ENCODE measurements around the gene ATP1B3. TPM values are rescaled to one million over a fixed set of nuclear protein-coding genes. Genes with fewer than 3 reads are reported as not detected.
A peak's percentile ranks its signal among the peaks of the same experiment; 100 is the strongest.
"Not testable (repeated sequence)": the region's sequence is repeated elsewhere in the genome, so short reads cannot be mapped to it uniquely, and the experiment has no call there.

The ATP1B3 gene
- polyA plus RNA-seq, 4 donors: 174 to 406 (median 258) TPM

DNA sequence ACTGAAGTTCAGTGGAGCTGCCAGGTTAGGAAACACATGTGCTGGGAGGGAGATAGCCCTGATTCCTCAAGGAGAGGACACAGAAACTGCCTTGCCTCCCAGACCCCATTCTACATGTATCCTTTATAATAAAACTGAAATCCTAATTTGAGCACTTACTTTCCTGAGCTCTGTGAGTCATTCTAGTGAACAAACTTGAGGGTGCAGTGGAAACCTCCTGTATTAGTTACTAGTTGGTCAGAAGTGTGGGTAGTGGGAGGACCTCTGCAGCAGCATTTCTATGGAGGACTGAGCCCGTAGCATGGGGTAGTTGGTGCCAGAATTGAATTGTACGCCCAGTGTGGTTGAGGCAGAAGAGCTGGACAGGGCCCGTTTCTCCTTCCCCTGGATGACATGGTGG, 23.9 kb downstream of the ATP1B3 start:
- Histone ChIP-seq H3K4me3 (ENCODE audit: low read depth in 1 of 3, low read length in 3 of 3) (no peak overlapping the region), H3K27me3 (ENCODE audit: control insufficient read depth in 3 of 3, insufficient read depth in 3 of 3, low read length in 3 of 3) (no peaks in the 10 kb centered on the region), H3K9me3 (ENCODE audit: control insufficient read depth in 2 of 2, insufficient read depth in 1 of 2, low read depth in 1 of 2, low read length in 1 of 2) (peaks cover 0 to 11% of the 10 kb centered on the region in 2 donors), H3K4me1 (ENCODE audit: control insufficient read depth in 3 of 3, insufficient read depth in 2 of 3, low read depth in 1 of 3, low read length in 2 of 3) (no peaks in the 10 kb centered on the region), H3K36me3 (ENCODE audit: control insufficient read depth in 3 of 3, insufficient read depth in 2 of 3, low read depth in 1 of 3, low read length in 3 of 3) (peaks cover 3 to 23% (median 5%) of the 10 kb centered on the region in 3 donors), H3K27ac (ENCODE audit: low read depth in 1 of 3, low read length in 2 of 3) (no peak overlapping the region)
- 93 to 100% (median 96%) methylated on average over 3 of the region's 3 CpGs for WGBS, 3 donors
- no peak for DNase-seq
- FAIRE-seq: no peak

DNA sequence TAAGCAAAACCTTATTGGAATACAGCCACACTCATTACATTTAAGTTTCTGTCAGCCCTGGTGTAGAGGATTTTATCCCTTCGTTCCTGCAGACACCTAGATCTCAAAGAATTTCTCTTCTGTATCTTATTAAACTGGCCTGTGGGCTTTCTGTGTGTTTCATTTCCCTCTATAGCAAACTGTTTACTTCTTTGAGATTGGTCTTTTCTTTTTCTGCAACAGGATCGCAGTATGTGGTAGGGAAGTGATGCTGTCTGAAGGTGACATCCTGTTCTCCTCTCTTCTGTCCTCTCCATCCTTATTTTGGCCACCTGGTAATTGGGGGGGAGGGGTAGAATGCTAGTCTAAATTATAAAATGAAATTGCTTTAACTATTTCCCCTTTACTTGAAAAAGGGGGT, 25.5 kb downstream of the ATP1B3 start:
- no peaks in the 10 kb centered on the region for H3K4me1 ChIP-seq (ENCODE audit: control insufficient read depth in 3 of 3, insufficient read depth in 2 of 3, low read depth in 1 of 3, low read length in 2 of 3)
- peaks cover 3 to 23% (median 5%) of the 10 kb centered on the region in 3 donors for H3K36me3 ChIP-seq (ENCODE audit: control insufficient read depth in 3 of 3, insufficient read depth in 2 of 3, low read depth in 1 of 3, low read length in 3 of 3)
- WGBS, 3 donors: 80 to 92% (median 85%) methylated on average over 2 of the region's 2 CpGs
- no peak overlapping the region for H3K4me3 ChIP-seq (ENCODE audit: low read depth in 1 of 3, low read length in 3 of 3)
- H3K9me3 ChIP-seq (ENCODE audit: control insufficient read depth in 2 of 2, insufficient read depth in 1 of 2, low read depth in 1 of 2, low read length in 1 of 2): peaks cover 0 to 11% of the 10 kb centered on the region in 2 donors
- no peak for FAIRE-seq
- H3K27ac ChIP-seq (ENCODE audit: low read depth in 1 of 3, low read length in 2 of 3): no peak overlapping the region
- H3K27me3 ChIP-seq (ENCODE audit: control insufficient read depth in 3 of 3, insufficient read depth in 3 of 3, low read length in 3 of 3): no peaks in the 10 kb centered on the region
- DNase-seq: no peak

DNA sequence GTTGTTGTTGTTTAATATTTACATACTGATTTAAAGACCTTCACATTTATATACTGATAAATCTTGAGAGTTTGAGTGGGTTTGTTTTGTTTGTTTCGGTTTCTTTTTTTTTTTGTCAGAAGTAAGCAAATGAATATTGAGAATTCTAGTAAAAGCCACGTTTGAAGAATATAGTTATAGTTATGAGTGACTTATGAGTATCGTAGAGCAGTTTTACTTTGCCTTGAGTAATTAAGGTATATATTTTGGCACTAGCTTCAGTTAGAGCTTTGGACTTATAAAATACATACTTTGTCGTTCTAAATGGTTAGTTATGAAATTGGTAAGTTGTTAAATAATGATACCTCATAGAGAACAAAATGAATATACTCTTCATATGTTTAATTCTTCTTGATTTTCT, 27.8 kb downstream of the ATP1B3 start:
- no peak overlapping the region for H3K4me3 ChIP-seq (ENCODE audit: low read depth in 1 of 3, low read length in 3 of 3)
- H3K9me3 ChIP-seq (ENCODE audit: control insufficient read depth in 2 of 2, insufficient read depth in 1 of 2, low read depth in 1 of 2, low read length in 1 of 2): peaks cover 0 to 11% of the 10 kb centered on the region in 2 donors
- DNase-seq: no peak
- H3K4me1 ChIP-seq (ENCODE audit: control insufficient read depth in 3 of 3, insufficient read depth in 2 of 3, low read depth in 1 of 3, low read length in 2 of 3): no peaks in the 10 kb centered on the region
- peaks cover 6 to 27% (median 10%) of the 10 kb centered on the region in 3 donors for H3K36me3 ChIP-seq (ENCODE audit: control insufficient read depth in 3 of 3, insufficient read depth in 2 of 3, low read depth in 1 of 3, low read length in 3 of 3)
- H3K27me3 ChIP-seq (ENCODE audit: control insufficient read depth in 3 of 3, insufficient read depth in 3 of 3, low read length in 3 of 3): no peaks in the 10 kb centered on the region
- H3K27ac ChIP-seq (ENCODE audit: low read depth in 1 of 3, low read length in 2 of 3): no peak overlapping the region
- WGBS, 3 donors: 65 to 84% (median 67%) methylated on average over 4 of the region's 4 CpGs
- FAIRE-seq: no peak

DNA sequence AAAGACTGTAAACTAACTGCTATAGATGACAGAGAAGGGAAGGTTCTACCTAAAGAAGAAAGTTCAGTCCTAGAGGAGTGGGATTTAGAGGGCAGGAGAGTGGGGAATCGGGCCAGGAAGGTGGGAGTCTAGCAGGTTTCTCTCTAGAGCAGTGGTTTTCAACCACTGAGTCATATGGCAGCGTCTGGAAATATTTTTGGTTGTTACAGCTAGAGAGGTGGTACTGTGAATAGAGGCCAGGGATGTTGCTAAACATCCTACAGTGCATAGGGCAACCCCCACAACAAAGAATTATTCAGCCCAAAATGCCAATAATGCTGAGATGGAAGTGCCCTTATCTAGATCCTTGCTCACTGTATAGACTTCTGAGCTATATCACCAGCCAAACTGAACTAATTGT, 28.7 kb downstream of the ATP1B3 start:
- Histone ChIP-seq H3K9me3 (ENCODE audit: control insufficient read depth in 2 of 2, insufficient read depth in 1 of 2, low read depth in 1 of 2, low read length in 1 of 2) (peaks cover 0 to 6% of the 10 kb centered on the region in 2 donors), H3K27ac (ENCODE audit: low read depth in 1 of 3, low read length in 2 of 3) (no peak overlapping the region), H3K4me3 (ENCODE audit: low read depth in 1 of 3, low read length in 3 of 3) (no peak overlapping the region), H3K4me1 (ENCODE audit: control insufficient read depth in 3 of 3, insufficient read depth in 2 of 3, low read depth in 1 of 3, low read length in 2 of 3) (no peaks in the 10 kb centered on the region), H3K36me3 (ENCODE audit: control insufficient read depth in 3 of 3, insufficient read depth in 2 of 3, low read depth in 1 of 3, low read length in 3 of 3) (peaks cover 6 to 32% (median 10%) of the 10 kb centered on the region in 3 donors), H3K27me3 (ENCODE audit: control insufficient read depth in 3 of 3, insufficient read depth in 3 of 3, low read length in 3 of 3) (no peaks in the 10 kb centered on the region)
- DNase-seq: no peak
- 84 to 90% (median 87%) methylated on average over 2 of the region's 2 CpGs for WGBS, 3 donors
- no peak for FAIRE-seq

DNA sequence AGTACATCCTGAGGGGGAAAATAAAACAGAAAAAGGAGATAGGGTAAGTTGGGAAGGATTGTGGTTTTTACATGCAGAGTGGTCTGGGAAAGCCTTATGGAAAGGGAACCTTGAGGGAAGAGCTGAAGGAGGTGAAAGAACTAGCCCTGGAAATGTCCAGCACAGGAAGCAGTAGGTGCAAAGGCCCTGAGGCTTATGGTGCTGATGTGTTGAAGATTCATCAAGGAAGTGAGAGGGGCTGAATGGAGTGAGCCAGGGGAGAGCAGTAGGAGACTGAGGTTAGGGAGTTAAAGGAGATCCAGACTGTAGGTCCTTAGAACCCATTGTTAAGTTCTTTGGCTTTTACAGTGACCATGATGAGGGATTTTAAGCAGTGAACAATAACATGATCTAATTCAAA, 33.0 kb downstream of the ATP1B3 start:
- Histone ChIP-seq H3K4me1 (ENCODE audit: control insufficient read depth in 3 of 3, insufficient read depth in 2 of 3, low read depth in 1 of 3, low read length in 2 of 3) (peaks cover 0 to 3% (median 0%) of the 10 kb centered on the region in 3 donors), H3K4me3 (ENCODE audit: low read depth in 1 of 3, low read length in 3 of 3) (no peak overlapping the region), H3K27ac (ENCODE audit: low read depth in 1 of 3, low read length in 2 of 3) (no peak overlapping the region), H3K27me3 (ENCODE audit: control insufficient read depth in 3 of 3, insufficient read depth in 3 of 3, low read length in 3 of 3) (no peaks in the 10 kb centered on the region), H3K9me3 (ENCODE audit: control insufficient read depth in 2 of 2, insufficient read depth in 1 of 2, low read depth in 1 of 2, low read length in 1 of 2) (peaks cover 0 to 3% of the 10 kb centered on the region in 2 donors), H3K36me3 (ENCODE audit: control insufficient read depth in 3 of 3, insufficient read depth in 2 of 3, low read depth in 1 of 3, low read length in 3 of 3) (peaks cover 6 to 34% (median 13%) of the 10 kb centered on the region in 3 donors)
- DNase-seq (no peak), FAIRE-seq (no peak)

DNA sequence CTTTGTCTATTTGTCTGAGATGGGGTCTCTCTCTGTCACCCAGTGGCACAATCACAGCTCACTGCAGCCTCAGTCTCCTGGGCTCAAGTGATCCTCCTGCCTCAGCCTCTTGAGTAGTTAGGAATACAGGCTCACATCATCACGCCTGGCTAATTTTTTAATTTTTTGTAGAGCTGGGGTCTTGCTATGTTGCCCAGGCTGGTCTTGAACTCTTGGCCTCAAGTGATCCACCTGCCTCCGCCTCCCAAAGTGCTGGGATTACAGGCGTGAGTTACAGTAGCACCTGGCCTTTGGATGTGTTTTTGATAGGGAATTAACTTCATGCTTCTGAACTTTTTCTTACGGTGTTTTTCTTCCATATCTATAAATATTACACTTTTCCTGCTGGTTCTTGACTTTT, 33.5 kb downstream of the ATP1B3 start:
- not testable (repeated sequence) for H3K4me3 ChIP-seq (ENCODE audit: low read depth in 1 of 3, low read length in 3 of 3); FAIRE-seq; DNase-seq; H3K4me1 ChIP-seq (ENCODE audit: control insufficient read depth in 3 of 3, insufficient read depth in 2 of 3, low read depth in 1 of 3, low read length in 2 of 3); H3K9me3 ChIP-seq (ENCODE audit: control insufficient read depth in 2 of 2, insufficient read depth in 1 of 2, low read depth in 1 of 2, low read length in 1 of 2); H3K27ac ChIP-seq (ENCODE audit: low read depth in 1 of 3, low read length in 2 of 3); H3K27me3 ChIP-seq (ENCODE audit: control insufficient read depth in 3 of 3, insufficient read depth in 3 of 3, low read length in 3 of 3)
- WGBS, 3 donors: 96 to 99% (median 96%) methylated on average over 4 of the region's 4 CpGs
- H3K36me3 ChIP-seq (ENCODE audit: control insufficient read depth in 3 of 3, insufficient read depth in 2 of 3, low read depth in 1 of 3, low read length in 3 of 3): peaks cover 6 to 35% (median 13%) of the 10 kb centered on the region in 3 donors

DNA sequence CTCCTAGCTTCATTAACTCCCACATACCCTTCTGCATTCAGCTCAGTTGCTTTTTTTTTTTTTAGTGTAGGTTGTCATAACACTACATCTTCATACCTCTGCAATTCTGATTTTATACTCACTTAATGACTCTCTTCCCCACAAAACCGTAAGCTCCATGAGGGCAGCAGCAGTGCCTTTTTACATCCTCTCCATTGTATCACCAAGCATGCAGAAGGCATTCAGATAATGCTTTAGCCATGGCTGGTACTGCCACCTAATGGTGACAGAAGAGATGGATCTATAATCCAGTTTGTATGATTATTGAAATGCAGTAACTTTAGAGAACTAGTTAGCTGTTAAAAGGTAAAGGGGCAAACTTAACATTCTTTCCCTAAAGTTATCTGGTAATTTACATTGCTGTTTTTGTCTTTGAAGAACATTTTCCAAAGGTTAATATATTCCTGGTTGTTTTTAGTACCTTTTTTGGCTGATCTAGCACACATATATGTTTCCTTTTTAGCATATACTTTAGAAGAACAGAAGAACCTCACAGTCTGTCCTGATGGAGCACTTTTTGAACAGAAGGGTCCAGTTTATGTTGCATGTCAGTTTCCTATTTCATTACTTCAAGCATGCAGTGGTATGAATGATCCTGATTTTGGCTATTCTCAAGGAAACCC, 36.8 kb downstream of the ATP1B3 start:
- Histone ChIP-seq H3K9me3 (ENCODE audit: control insufficient read depth in 2 of 2, insufficient read depth in 1 of 2, low read depth in 1 of 2, low read length in 1 of 2) (peaks cover 0 to 3% of the 10 kb centered on the region in 2 donors), H3K4me3 (ENCODE audit: low read depth in 1 of 3, low read length in 3 of 3) (no peak overlapping the region), H3K36me3 (ENCODE audit: control insufficient read depth in 3 of 3, insufficient read depth in 2 of 3, low read depth in 1 of 3, low read length in 3 of 3) (peaks cover 0 to 38% (median 11%) of the 10 kb centered on the region in 3 donors), H3K4me1 (ENCODE audit: control insufficient read depth in 3 of 3, insufficient read depth in 2 of 3, low read depth in 1 of 3, low read length in 2 of 3) (peaks cover 0 to 3% (median 0%) of the 10 kb centered on the region in 3 donors), H3K27ac (ENCODE audit: low read depth in 1 of 3, low read length in 2 of 3) (no peak overlapping the region), H3K27me3 (ENCODE audit: control insufficient read depth in 3 of 3, insufficient read depth in 3 of 3, low read length in 3 of 3) (no peaks in the 10 kb centered on the region)
- DNase-seq (peak; percentile 68 to 74), FAIRE-seq (no peak)
- WGBS, 3 donors: 26 to 39% (median 32%) methylated on average over 1 of the region's 1 CpG

DNA sequence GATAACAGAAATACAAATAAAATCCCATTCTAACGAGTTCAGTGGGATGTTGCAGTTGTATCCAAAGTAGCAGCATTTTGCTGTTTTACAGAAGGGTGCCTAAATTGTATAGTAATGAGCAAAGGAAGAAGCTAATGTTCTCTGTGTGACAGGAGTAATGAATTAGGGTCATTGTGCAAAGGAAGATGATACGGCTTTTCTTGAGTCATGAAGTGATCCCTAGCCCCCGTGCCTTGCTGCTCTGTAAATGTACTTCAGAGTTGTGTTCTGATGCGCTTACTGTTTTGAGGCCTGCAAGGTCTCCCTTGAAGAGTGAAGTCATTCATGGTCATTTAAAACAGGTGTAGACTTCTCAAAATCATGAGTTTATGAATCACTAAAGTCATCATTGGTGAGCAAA, 37.9 kb downstream of the ATP1B3 start:
- 83 to 86% (median 86%) methylated on average over 4 of the region's 4 CpGs for WGBS, 3 donors
- peaks cover 0 to 3% (median 0%) of the 10 kb centered on the region in 3 donors for H3K4me1 ChIP-seq (ENCODE audit: control insufficient read depth in 3 of 3, insufficient read depth in 2 of 3, low read depth in 1 of 3, low read length in 2 of 3)
- FAIRE-seq (no peak), DNase-seq (no peak)
- H3K4me3 ChIP-seq (ENCODE audit: low read depth in 1 of 3, low read length in 3 of 3): no peak overlapping the region
- H3K9me3 ChIP-seq (ENCODE audit: control insufficient read depth in 2 of 2, insufficient read depth in 1 of 2, low read depth in 1 of 2, low read length in 1 of 2): peaks cover 0 to 3% of the 10 kb centered on the region in 2 donors
- H3K27ac ChIP-seq (ENCODE audit: low read depth in 1 of 3, low read length in 2 of 3): no peak overlapping the region
- peaks cover 0 to 41% (median 8%) of the 10 kb centered on the region in 3 donors for H3K36me3 ChIP-seq (ENCODE audit: control insufficient read depth in 3 of 3, insufficient read depth in 2 of 3, low read depth in 1 of 3, low read length in 3 of 3)
- no peaks in the 10 kb centered on the region for H3K27me3 ChIP-seq (ENCODE audit: control insufficient read depth in 3 of 3, insufficient read depth in 3 of 3, low read length in 3 of 3)

DNA sequence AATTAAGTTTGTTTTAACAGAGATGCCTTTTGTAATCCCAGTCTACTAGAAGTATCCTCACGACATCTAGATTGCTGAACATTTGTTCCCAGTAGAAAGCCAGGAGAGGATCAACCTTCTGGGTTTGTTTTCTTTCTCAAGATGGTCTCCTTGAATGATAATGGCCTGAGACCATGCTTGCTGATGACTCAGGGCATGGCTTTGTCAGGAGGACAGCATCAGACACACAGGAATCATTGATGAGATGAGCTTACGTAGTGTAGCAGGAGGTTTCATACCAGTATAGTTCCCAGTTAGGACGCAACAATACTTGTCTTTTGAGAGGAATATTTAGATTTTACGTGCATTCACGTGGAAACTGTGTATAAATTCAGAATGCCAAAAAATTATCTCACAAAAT, 38.6 kb downstream of the ATP1B3 start:
- Histone ChIP-seq H3K4me3 (ENCODE audit: low read depth in 1 of 3, low read length in 3 of 3) (no peak overlapping the region), H3K27ac (ENCODE audit: low read depth in 1 of 3, low read length in 2 of 3) (no peak overlapping the region), H3K4me1 (ENCODE audit: control insufficient read depth in 3 of 3, insufficient read depth in 2 of 3, low read depth in 1 of 3, low read length in 2 of 3) (peaks cover 0 to 3% (median 0%) of the 10 kb centered on the region in 3 donors), H3K36me3 (ENCODE audit: control insufficient read depth in 3 of 3, insufficient read depth in 2 of 3, low read depth in 1 of 3, low read length in 3 of 3) (peaks cover 0 to 43% (median 9%) of the 10 kb centered on the region in 3 donors), H3K9me3 (ENCODE audit: control insufficient read depth in 2 of 2, insufficient read depth in 1 of 2, low read depth in 1 of 2, low read length in 1 of 2) (peaks cover 0 to 3% of the 10 kb centered on the region in 2 donors), H3K27me3 (ENCODE audit: control insufficient read depth in 3 of 3, insufficient read depth in 3 of 3, low read length in 3 of 3) (no peaks in the 10 kb centered on the region)
- no peak for FAIRE-seq
- no peak for DNase-seq
- whole genome bisulfite sequencing, 3 donors: 95 to 97% (median 96%) methylated on average over 5 of the region's 5 CpGs
